NCI-H1092 treated with DMSO at 0.1 percent for 48 hours (cell line): Measurements from ENCODE around the gene ADGRB3.
"Not testable (repeated sequence)": the region's sequence is repeated elsewhere in the genome, so short reads cannot be mapped to it uniquely, and the experiment has no call there.

Experiments
- DNase-seq: peaks from one replicate; lab custom pipeline; 2025; lab: John Stamatoyannopoulos, UW

The ADGRB3 gene

DNA sequence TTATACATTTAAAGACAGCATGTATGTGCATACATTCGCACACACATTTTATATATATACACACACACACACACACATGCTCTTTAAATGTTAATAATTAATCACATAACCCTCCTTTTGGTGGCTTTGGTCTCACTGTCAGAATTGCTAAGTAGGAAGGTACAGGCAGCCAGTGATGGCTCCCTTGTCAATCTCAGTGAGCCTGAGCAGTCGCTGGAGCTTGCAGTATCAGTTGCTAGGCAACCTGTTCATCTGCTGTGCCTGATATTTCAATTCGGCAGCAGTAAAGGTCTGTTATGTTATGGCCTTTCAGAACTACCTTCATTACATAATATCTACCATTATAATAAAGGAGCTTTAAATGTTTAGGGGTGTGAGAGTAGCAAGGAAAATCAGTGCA, 787.4 kb downstream of the ADGRB3 start:
- peak; percentile 25 for DNase-seq

DNA sequence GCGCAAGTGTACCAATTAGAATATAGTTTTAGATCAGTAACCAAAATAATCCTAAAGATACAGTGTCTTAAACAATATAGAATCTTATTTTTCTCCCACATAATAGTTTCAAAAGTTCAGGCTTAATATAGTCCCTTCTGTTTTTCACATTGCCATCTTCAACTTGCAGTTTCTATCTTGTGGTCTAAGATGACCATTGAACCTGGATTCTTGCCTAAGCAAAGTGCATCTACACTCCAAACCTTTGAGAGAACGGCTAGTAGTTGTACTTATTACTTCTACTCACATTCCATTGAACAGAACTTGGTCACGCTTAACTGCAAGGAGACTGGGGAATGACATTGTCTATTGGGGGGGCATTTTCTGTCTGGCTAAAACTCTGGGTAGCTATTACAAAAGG, 788.7 kb downstream of the ADGRB3 start:
- DNase-seq, result no peak

DNA sequence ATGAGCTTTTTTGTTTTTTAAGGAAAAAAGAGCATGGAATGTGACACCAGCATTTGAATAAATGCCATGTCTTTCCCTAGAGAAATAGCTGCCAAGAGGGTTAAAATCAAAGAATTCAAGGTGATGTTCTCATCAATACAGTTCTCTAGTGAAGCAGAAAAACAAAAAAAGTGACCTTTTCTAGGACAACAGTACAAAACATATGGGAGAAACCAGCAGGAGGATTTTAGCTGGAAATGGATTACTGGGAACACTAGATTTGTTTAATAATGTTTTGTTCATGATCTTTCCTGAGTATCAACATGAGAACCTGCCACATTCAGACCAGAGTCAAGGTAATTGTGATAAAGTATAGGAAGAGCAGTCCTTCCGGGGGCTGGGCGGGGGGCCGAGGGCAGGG, 789.5 kb downstream of the ADGRB3 start:
- no peak for DNase-seq

DNA sequence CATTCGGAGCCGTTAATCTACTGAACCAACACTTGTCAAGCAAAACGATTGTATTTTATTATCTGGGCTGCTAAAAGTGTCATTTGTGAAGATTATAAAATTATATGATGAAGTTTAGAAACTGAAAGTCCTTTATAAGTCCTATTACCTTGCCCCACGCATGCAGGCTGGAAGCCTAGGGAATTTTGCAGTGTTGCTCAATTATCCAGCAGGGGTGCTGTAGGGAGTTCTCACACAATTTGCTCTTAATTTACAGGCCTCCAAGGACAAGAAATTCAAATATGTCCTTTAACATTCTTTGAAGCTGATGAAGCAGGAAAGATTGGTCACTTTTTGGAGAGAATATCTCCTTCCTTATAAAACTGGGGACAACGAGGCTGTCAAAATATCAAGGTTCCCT, 792.8 kb downstream of the ADGRB3 start:
- no peak for DNase-seq

DNA sequence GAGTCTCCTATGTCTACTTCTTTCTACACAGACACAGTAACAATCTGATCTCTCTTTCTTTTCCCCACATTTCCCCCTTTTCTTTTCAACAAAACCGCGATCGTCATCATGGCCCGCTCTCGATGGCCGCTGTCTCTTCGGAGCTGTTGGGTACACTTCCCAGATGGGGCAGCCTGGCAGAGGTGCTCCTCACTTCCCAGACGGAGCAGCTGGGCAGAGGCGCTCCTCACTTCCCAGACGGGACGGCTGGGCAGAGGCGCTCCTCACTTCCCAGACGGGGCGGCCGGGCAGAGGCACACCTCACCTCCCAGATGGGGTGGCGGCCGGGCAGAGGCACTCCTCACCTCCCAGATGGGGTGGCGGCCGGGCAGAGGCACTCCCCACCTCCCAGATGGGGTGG, 797.1 kb downstream of the ADGRB3 start:
- DNase-seq, result not testable (repeated sequence)

DNA sequence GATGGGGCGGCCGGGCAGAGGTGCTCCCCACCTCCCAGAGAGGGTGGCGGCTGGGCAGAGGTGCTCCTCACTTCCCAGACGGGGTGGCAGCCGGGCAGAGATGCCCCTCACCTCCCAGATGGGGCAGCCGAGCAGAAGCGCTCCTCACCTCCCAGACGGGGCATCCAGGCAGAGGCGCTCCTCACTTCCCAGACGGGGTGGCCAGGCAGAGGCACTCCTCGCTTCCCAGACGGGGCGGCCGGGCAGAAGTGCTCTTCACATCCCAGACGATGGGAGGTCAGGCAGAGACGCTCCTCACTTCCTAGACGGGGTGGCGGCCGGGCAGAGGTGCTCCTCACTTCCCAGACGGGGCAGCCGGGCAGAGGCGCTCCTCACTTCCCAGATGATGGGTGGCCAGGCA, 798.0 kb downstream of the ADGRB3 start:
- DNase-seq, result not testable (repeated sequence)

DNA sequence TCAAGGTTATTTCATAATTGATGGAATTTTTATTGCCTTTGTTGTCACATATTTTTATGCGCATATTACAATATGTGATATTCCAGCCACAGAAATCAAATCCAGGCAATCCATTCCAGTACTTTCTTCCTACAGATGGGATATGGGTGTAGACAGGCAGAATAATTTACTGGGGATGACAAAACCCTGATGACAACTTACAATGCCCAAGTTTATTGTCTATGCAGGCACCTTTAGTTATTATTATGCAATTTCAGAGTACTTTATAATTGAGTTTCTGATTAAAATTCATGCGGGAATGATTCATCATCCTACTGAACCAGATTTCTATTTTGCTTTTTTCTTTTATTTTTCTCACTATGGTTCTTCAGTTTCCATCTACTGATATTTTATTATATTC, 803.0 kb downstream of the ADGRB3 start:
- no peak for DNase-seq
